ENCODE measurements around the gene GPR26.

GRCh38 chr10:123640016-123640535 is 26.1 kb upstream of the GPR26 start:
- TF ChIP-seq CTCF (IDR thresholded peaks at IDR 0.05) (no peak), ZFX (IDR thresholded peaks at IDR 0.05; ENCODE audit: borderline replicate concordance) (no peak)
